ENCODE data around the gene ECE2.
"Not testable (repeated sequence)": the region's sequence is repeated elsewhere in the genome, so short reads cannot be mapped to it uniquely, and the experiment has no call there.

GRCh38 chr3:184339451-184340135, 63.8 kb downstream of the ECE2 start:
- TF ChIP-seq CTCF, POLR2AphosphoS5, POLR2A (IDR thresholded peaks at IDR 0.05): not testable (repeated sequence)

All from stomach (tissue), 4 donors.